ENCODE measurements around the gene DOHH. TPM values are rescaled to one million over a fixed set of nuclear protein-coding genes. Genes with fewer than 3 reads are reported as not detected.
"Not testable (repeated sequence)": the region's sequence is repeated elsewhere in the genome, so short reads cannot be mapped to it uniquely, and the experiment has no call there.

Gene DOHH
- total RNA-seq, 1 experiment from 2014 or later, result 32.1 TPM

DNA sequence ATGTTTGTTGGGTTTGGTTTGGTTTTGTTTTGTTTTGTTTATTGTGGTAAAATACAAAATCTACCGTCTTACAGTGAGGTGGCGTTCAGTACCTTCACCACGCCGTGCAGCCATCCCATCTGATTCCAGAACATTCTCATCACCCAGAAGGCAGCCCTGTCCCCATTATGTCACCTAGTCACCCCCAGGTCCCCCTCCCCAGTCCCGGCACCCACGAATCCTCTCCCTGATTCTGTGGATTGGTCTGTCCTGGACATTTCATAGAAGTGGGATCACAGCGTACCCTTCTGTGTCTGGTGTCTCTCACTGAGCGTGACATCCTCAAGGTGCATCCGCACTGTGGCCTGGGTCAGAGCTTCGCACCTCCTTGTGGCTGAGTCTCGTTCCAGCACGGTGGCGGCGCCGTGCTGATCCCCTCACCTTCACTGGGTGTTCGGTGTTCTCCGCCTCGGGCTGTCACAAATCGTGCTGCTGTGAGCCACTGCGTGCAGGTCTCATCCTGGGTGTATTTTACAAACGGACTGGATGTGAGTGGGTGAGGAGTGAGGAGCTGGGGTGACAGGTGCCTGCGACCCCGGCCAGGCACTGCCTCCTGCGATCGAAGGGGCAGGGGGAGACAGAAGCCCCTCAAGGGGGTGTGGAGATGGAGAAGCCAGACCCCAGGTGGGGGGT lies 37.9 kb upstream of the DOHH start:
- Histone ChIP-seq H3K27me3 (ENCODE audit: control insufficient read depth, insufficient read depth, low read length) (no peaks in the 10 kb centered on the region), H3K4me3 (ENCODE audit: insufficient read depth, low read depth, low read length) (no peak overlapping the region), H3K36me3 (replicated peaks; ENCODE audit: control insufficient read depth, insufficient read depth, low read length) (peaks cover 3% of the 10 kb centered on the region)
- DNase-seq, result no peak

DNA sequence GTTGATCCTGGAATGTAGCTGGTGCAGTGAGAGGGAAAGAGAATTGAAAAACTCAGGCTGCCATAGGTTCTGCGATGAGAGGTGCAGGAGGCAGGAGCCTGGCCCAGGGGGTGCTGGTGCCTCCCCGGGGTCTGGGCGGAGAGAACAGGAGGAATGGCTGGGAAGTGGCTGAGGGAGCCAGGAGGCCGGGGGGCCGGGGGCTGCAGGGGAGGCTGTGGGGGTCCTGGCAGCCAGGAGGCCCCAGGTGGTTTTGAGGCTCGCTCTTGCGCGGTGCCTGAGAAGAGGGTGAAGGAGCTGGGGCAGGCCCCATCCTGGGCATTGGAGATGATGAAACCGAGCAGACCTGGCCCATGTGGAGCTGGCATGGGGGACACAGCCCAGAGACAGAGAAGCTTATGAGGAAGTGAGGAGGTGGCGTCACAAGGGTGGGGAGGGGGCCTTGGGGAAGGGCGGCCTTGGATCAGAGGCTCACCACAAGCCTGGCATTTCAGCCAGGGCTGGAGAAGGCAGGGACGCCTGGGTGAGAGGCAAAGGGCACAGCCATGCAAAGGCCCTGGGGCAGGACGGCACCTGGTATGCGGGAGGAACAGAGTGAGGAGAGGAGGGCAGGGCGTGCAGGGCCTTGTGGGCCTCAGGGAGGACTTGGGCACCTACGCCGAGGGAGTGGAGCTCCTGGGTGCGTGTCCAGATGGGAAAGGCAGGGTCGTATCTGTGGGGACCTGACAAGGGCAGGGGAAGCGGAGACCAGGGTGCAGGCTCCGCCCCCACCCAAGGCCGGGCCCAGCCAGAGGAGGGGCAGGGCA lies 37.2 kb upstream of the DOHH start:
- Histone ChIP-seq H3K27me3 (ENCODE audit: control insufficient read depth, insufficient read depth, low read length) (no peaks in the 10 kb centered on the region), H3K36me3 (replicated peaks; ENCODE audit: control insufficient read depth, insufficient read depth, low read length) (peaks cover 4% of the 10 kb centered on the region), H3K4me3 (ENCODE audit: insufficient read depth, low read depth, low read length) (no peak overlapping the region)
- DNase-seq, result peak; percentile 79

DNA sequence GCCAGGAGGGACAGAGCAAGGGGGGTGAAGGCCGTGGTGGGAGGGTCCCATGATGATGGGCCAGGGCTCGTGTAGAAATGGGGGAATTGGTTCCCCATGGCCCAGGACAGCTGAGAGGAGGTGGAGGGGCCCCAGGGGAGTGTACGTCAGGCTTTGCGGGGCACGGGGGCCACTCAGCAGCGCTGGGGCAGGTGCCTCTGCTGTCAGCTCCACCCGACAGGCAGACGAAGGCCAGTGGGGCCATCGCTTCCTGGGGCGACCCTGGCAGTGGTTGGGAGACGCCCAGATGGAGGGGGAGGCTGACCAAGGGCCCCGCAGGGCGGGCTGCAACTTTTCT lies 36.6 kb upstream of the DOHH start:
- H3K4me3 ChIP-seq (ENCODE audit: insufficient read depth, low read depth, low read length), result no peak overlapping the region
- DNase-seq, result no peak
- H3K27me3 ChIP-seq (ENCODE audit: control insufficient read depth, insufficient read depth, low read length), result no peaks in the 10 kb centered on the region
- H3K36me3 ChIP-seq (replicated peaks; ENCODE audit: control insufficient read depth, insufficient read depth, low read length), result peaks cover 5% of the 10 kb centered on the region

DNA sequence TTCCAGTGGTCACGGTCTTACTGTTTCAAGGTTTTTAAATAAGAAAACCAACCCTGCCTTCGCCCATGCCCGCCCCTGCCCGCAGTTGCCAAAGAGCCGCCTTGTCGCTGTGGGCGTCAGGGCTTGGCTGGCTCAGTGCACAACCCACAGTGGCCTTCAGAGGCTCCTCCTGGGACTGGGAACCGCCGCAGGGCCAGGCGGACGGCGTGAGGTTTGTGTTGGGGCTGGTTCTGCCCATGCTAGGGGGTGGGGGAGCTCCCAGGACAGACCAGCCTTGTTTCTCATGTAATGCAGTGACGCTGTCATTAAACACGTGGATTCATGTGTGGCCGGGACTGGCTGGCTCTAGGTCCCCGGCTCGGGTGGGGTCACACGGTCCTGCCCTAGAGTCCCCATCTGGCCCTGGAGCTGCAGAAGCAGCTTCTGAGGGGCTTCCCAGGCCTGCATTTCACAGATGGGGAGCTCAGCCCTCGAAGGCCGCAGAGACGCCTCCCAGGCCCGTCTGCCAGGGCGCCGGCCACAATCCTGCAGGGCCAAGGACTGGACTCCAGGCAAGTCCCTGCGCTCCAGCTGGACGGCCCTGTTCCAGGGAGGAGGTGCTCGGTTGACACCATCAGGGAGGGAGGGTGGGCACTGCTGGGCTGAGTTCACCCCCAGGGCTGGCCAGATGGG lies 36.1 kb upstream of the DOHH start:
- DNase-seq, result no peak
- Histone ChIP-seq H3K27me3 (ENCODE audit: control insufficient read depth, insufficient read depth, low read length) (no peaks in the 10 kb centered on the region), H3K36me3 (replicated peaks; ENCODE audit: control insufficient read depth, insufficient read depth, low read length) (peaks cover 5% of the 10 kb centered on the region), H3K4me3 (ENCODE audit: insufficient read depth, low read depth, low read length) (no peak overlapping the region)

DNA sequence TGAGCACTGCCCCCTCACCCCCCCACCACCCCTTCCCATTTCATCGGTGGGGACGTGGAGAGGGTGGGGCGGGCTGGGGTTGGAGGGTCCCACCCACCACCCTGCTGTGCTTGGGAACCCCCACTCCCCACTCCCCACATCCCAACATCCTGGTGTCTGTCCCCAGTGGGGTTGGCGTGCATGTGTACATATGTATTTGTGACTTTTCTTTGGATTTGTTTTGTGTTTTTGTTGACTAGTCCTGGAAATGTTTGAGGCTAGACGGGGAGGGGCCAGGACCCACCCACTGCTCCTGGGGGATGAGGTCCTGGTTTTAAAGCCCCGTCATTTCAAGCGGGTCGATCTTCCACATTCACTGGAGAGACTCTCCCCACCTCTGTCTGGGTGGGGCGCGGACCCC lies 35.5 kb upstream of the DOHH start:
- Histone ChIP-seq H3K36me3 (replicated peaks; ENCODE audit: control insufficient read depth, insufficient read depth, low read length) (peaks cover 5% of the 10 kb centered on the region), H3K27me3 (ENCODE audit: control insufficient read depth, insufficient read depth, low read length) (no peaks in the 10 kb centered on the region), H3K4me3 (ENCODE audit: insufficient read depth, low read depth, low read length) (no peak overlapping the region)
- no peak for DNase-seq

DNA sequence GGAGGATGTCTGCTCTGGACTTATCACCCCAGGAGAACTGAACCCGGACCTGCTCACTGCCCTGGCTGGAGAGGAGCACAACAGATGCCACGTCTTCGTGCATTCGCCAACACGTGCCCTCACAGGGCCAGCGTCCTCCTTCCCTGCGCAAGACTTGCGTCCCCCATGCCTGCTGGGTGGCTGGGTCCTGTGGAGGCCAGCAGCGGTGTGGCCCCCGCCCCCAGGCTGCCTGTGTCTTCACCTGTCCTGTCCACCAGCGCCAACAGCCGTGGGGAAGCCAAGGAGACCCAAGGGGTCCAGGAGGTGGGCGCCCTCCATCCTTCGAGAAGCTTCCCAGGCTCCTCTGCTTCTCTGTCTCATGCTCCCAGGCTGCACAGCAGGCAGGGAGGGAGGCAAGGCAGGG lies 35.1 kb upstream of the DOHH start:
- H3K27me3 ChIP-seq (ENCODE audit: control insufficient read depth, insufficient read depth, low read length), result no peaks in the 10 kb centered on the region
- no peak overlapping the region for H3K4me3 ChIP-seq (ENCODE audit: insufficient read depth, low read depth, low read length)
- DNase-seq, result no peak
- peaks cover 5% of the 10 kb centered on the region for H3K36me3 ChIP-seq (replicated peaks; ENCODE audit: control insufficient read depth, insufficient read depth, low read length)

DNA sequence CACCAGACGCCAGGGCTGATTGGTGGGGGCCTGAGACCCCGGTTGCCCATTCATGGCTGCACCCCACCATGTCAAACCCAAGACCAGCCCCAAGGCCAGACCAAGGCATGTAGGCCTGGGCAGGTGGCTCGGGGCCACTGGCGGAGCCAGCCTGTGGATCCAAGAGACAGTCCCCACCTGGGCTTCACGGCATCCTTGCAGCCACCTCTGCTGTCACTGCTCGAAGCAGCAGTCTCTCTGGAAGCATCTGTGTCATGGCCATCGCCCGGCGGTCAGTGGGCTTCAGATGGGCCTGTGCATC lies 34.7 kb upstream of the DOHH start:
- H3K4me3 ChIP-seq (ENCODE audit: insufficient read depth, low read depth, low read length), result no peak overlapping the region
- H3K36me3 ChIP-seq (replicated peaks; ENCODE audit: control insufficient read depth, insufficient read depth, low read length), result peaks cover 5% of the 10 kb centered on the region
- no peaks in the 10 kb centered on the region for H3K27me3 ChIP-seq (ENCODE audit: control insufficient read depth, insufficient read depth, low read length)
- no peak for DNase-seq

DNA sequence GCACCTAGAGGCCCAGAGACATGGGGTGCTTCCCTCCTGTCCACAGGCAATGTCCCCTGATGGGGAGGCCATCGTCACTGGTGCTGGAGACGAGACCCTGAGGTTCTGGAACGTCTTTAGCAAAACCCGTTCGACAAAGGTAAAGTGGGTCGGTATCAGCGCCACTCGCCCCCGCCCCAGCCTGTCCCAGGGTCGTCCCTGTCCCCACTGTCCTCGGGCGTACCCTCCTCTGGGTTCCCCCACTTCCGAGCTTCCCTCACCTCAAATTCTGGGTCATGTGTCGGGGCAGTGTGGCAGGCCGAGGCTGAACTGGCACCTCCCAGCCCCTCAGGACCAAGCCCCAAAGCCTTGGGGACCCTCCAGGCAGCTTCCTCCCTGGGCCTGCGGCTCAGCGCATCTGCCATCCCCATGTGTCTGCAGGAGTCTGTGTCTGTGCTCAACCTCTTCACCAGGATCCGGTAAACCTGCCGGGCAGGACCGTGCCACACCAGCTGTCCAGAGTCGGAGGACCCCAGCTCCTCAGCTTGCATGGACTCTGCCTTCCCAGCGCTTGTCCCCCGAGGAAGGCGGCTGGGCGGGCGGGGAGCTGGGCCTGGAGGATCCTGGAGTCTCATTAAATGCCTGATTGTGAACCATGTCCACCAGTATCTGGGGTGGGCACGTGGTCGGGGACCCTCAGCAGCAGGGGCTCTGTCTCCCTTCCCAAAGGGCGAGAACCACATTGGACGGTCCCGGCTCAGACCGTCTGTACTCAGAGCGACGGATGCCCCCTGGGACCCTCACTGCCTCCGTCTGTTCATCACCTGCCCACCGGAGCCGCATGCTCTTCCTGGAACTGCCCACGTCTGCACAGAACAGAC lies 34.1 kb upstream of the DOHH start:
- Histone ChIP-seq H3K36me3 (replicated peaks; ENCODE audit: control insufficient read depth, insufficient read depth, low read length) (peaks cover 5% of the 10 kb centered on the region), H3K27me3 (ENCODE audit: control insufficient read depth, insufficient read depth, low read length) (no peaks in the 10 kb centered on the region)
- no peak for DNase-seq

DNA sequence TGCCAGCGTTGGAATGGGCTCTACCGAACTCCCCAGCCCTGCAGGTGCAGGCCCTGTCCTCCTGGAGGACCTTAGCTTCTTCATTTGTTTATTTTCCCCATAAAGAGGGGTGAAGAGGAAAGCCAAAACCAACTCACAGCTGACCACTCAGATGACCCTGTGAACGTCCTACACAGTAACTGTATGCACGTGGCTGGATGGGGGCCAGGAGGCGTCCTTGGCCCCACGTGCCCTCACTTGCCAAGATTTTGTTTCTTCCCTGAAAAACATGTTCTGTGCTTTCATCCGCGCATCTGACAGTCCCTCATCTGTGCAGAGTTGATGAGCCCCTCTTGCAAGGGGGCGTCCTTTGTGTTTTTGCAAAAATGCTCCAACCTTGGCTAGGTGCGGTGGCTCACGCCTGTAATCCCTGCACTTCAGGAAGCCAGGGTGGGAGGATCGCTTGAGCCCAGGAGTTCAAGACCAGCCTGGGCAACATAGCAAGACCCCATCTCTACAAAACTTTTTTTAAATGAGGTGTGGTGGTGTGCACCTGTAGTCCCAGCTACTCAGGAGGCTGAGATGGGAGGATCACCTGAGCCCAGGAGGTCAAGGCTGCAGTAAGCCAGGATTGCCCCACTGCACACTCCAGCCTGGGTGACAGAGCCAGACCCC lies 33.2 kb upstream of the DOHH start:
- Histone ChIP-seq H3K4me3 (ENCODE audit: insufficient read depth, low read depth, low read length) (no peak overlapping the region), H3K36me3 (replicated peaks; ENCODE audit: control insufficient read depth, insufficient read depth, low read length) (peaks cover 5% of the 10 kb centered on the region), H3K27me3 (ENCODE audit: control insufficient read depth, insufficient read depth, low read length) (no peaks in the 10 kb centered on the region)
- no peak for DNase-seq

More for the DNA sequence above, 34.1 kb upstream of the DOHH start:
- H3K4me3 ChIP-seq (ENCODE audit: insufficient read depth, low read depth, low read length), result no peak overlapping the region

DNA sequence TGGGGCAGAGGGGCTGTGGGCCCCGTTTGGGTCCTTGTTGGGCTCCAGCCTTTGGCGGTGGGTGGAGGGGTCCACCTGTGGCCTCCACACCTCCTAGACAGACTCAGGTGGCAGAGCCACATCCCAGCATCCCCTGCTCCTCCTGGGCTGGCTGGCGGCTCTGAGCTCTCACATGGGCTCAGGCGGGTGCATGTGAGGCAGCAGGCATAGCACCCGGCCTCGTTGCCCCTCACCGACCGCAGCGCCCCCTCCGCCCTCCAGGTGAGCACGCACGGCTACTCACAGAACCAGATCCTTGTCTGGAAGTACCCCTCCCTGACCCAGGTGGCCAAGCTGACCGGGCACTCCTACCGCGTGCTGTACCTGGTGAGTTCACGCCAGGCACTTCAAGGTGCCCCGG lies 32.6 kb upstream of the DOHH start:
- H3K36me3 ChIP-seq (replicated peaks; ENCODE audit: control insufficient read depth, insufficient read depth, low read length), result peaks cover 5% of the 10 kb centered on the region
- H3K4me3 ChIP-seq (ENCODE audit: insufficient read depth, low read depth, low read length), result no peak overlapping the region
- DNase-seq, result no peak
- no peaks in the 10 kb centered on the region for H3K27me3 ChIP-seq (ENCODE audit: control insufficient read depth, insufficient read depth, low read length)

DNA sequence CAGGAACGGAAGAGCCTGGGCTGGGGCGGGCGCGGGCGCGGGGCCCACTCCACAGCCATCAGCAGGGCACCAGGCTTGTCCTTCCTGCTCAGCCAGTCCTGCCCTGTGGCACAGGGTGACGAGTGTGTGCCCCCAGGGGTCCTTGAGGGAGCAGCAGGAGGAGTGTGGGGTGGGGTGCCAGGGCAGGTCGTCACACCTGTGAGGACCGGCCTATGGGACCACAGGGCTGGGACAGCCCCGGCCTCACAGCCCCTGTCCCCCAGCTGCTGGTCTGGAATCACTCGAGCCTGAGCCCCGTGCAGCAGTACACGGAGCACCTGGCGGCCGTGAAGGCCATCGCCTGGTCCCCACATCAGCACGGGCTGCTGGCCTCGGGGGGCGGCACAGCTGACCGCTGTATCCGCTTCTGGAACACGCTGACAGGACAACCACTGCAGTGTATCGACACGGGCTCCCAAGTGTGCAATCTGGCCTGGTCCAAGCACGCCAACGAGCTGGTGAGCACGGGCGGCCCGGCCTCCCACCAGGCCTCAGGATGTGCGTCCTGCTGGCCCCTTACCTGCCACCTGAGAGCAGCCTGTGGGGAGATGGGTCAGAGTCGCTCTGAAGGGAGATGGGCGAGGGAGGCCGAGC lies 31.8 kb upstream of the DOHH start:
- Histone ChIP-seq H3K36me3 (replicated peaks; ENCODE audit: control insufficient read depth, insufficient read depth, low read length) (peaks cover 5% of the 10 kb centered on the region), H3K4me3 (ENCODE audit: insufficient read depth, low read depth, low read length) (no peak overlapping the region), H3K27me3 (ENCODE audit: control insufficient read depth, insufficient read depth, low read length) (no peaks in the 10 kb centered on the region)
- DNase-seq, result no peak

DNA sequence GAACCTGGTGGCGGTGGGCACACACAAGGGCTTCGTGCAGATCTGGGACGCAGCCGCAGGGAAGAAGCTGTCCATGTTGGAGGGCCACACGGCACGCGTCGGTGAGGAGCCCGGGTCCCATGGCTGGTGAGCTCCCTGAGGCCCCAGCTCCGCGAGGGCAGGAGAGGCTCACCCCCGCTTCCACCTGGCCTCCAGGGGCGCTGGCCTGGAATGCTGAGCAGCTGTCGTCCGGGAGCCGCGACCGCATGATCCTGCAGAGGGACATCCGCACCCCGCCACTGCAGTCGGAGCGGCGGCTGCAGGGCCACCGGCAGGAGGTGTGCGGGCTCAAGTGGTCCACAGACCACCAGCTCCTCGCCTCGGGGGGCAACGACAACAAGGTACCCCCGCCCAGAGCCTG lies 31.2 kb upstream of the DOHH start:
- Histone ChIP-seq H3K36me3 (replicated peaks; ENCODE audit: control insufficient read depth, insufficient read depth, low read length) (peaks cover 7% of the 10 kb centered on the region), H3K27me3 (ENCODE audit: control insufficient read depth, insufficient read depth, low read length) (no peaks in the 10 kb centered on the region), H3K4me3 (ENCODE audit: insufficient read depth, low read depth, low read length) (no peak overlapping the region)
- peak; percentile 80 for DNase-seq

DNA sequence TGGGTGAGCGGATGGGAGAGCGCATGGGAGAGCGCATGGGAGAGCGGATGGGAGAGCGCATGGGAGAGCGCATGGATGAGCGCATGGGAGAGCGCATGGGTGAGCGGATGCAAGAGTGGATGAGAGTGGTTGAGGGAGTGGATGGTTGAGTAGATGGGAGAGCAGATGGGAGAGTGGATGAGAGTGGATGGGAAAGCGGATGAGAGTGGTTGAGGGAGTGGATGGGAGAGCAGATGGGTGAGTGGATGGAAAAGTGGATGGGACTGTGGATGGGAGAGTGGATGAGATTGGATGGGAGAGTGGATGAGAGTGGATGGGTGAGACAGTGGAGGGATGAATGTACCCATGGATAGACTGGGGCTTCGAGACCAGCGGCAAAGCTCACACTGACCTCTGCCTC lies 29.9 kb upstream of the DOHH start:
- no peak for DNase-seq

DNA sequence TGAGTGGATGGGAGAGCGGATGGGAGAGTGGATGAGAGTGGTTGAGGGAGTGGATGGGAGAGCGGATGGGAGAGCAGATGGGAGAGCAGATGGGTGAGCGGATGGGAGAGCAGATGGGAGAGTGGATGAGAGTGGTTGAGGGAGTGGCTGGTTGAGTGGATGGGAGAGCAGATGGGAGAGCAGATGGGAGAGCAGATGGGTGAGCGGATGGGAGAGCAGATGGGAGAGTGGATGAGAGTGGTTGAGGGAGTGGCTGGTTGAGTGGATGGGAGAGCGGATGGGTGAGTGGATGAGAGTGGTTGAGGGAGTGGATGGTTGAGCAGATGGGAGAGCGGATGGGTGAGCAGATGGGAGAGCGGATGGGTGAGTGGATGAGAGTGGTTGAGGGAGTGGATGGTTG lies 28.8 kb upstream of the DOHH start:
- not testable (repeated sequence) for H3K4me3 ChIP-seq (ENCODE audit: insufficient read depth, low read depth, low read length); H3K27me3 ChIP-seq (ENCODE audit: control insufficient read depth, insufficient read depth, low read length); H3K36me3 ChIP-seq (replicated peaks; ENCODE audit: control insufficient read depth, insufficient read depth, low read length); DNase-seq

More for the DNA sequence above, 29.9 kb upstream of the DOHH start:
- Histone ChIP-seq H3K36me3 (replicated peaks; ENCODE audit: control insufficient read depth, insufficient read depth, low read length) (peaks cover 7% of the 10 kb centered on the region), H3K4me3 (ENCODE audit: insufficient read depth, low read depth, low read length) (no peak overlapping the region), H3K27me3 (ENCODE audit: control insufficient read depth, insufficient read depth, low read length) (no peaks in the 10 kb centered on the region)
